Thoracic aorta (tissue), 2 donors: ENCODE data around the gene DSN1. TPM values are rescaled to one million over a fixed set of nuclear protein-coding genes. Genes with fewer than 3 reads are reported as not detected.
A peak's percentile ranks its signal among the peaks of the same experiment; 100 is the strongest.

Source experiments
- ATAC-seq: fragments of 150-250 bp; one replicate; pipeline ENCODE4 v1.8.0; 2017; ENCODE audit warnings: low read depth; ENCODE audit not compliant: insufficient number of reproducible peaks, low FRiP score
- DNase-seq: peaks from one replicate; pipeline ENCODE4 v3.0.0-alpha.2; 2020; ENCODE audit warnings: low spot score
- H3K27ac ChIP-seq, 2 donors: fragments of 200-600 bp; sonication (generic); 1 replicate in 1 of 2; 2 replicates in 1 of 2; pipeline ENCODE4 v1.5.1; 2016; ENCODE audit warnings: mild to moderate bottlenecking in 2 of 2, moderate library complexity in 2 of 2
- H3K27me3 ChIP-seq: fragments of 200-600 bp; sonication (generic); replicated peaks from 2 replicates; pipeline ENCODE4 v1.6.0; 2016; ENCODE audit warnings: mild to moderate bottlenecking; ENCODE audit not compliant: insufficient read depth
- H3K36me3 ChIP-seq: fragments of 200-600 bp; sonication (generic); one replicate; pipeline ENCODE4 v1.5.1; 2016
- H3K4me1 ChIP-seq, 2 donors: fragments of 200-600 bp; sonication (generic); 1 replicate in 1 of 2; 2 replicates in 1 of 2; pipeline versions ENCODE4 v1.5.1 to v1.6.0; 2016; ENCODE audit warnings: low read depth in 2 of 2, mild to moderate bottlenecking in 1 of 2; ENCODE audit not compliant: control insufficient read depth in 1 of 2
- H3K4me3 ChIP-seq: fragments of 200-600 bp; sonication (generic); 2 replicates; pipeline ENCODE4 v1.5.1; 2016; ENCODE audit warnings: mild to moderate bottlenecking
- H3K9me3 ChIP-seq: fragments of 200-600 bp; sonication (generic); 2 replicates; pipeline ENCODE4 v1.5.1; 2016
- CTCF ChIP-seq: fragments of 200-600 bp; sonication (generic); IDR thresholded peaks from one replicate; pipeline ENCODE4 v1.5.1; 2019; ENCODE audit warnings: antibody characterized with exemption
- total RNA-seq, 2 donors: library from RNA; depleted of rRNA; stranded (reverse); fragments of >200 nt; gene quantifications; one replicate each; pipeline versions ENCODE4 v1.1.0 to v1.2.3, GENCODE V29; 2016

DSN1 gene
- total RNA-seq, 2 donors from 2014 or later: 5.6 to 6.1 TPM

- Histone ChIP-seq H3K4me1 (peaks cover 14 to 16% of the 10 kb centered on the region in 2 donors), H3K9me3 (no peaks in the 10 kb centered on the region), H3K36me3 (no peaks in the 10 kb centered on the region), H3K27ac (peak within 1 kb of the TSS; percentile 76 to 91), H3K4me3 (peak within 1 kb of the TSS; percentile 99), H3K27me3 (no peaks in the 10 kb centered on the region)
- peak; percentile 80 for DNase-seq
- peak; percentile 87 for ATAC-seq
- no peak for TF ChIP-seq CTCF
Observed at GRCh38 chr20:36745927-36746659, 27.5 kb downstream of the DSN1 start, which contains the start of gene NDRG3. NDRG3 (minus strand) TSS chr20:36746090; CDS start chr20:36721735, 24,355 bp downstream.

GRCh38 chr20:36745234-36745926, 28.2 kb downstream of the DSN1 start:
- no peak for DNase-seq
- H3K27ac ChIP-seq: peak overlapping the region; percentile 76 to 91

GRCh38 chr20:36744764-36745191, 28.8 kb downstream of the DSN1 start:
- Histone ChIP-seq H3K4me3 (peak overlapping the region; percentile 99), H3K4me1 (peaks cover 14 to 16% of the 10 kb centered on the region in 2 donors), H3K27ac (peak overlapping the region; percentile 76 to 91), H3K27me3 (no peaks in the 10 kb centered on the region), H3K36me3 (no peaks in the 10 kb centered on the region), H3K9me3 (no peaks in the 10 kb centered on the region)
- no peak for TF ChIP-seq CTCF
- ATAC-seq (peak; percentile 15), DNase-seq (peak; percentile 8)

More at GRCh38 chr20:36745234-36745926, 28.2 kb downstream of the DSN1 start:
- Histone ChIP-seq H3K36me3 (no peaks in the 10 kb centered on the region), H3K9me3 (no peaks in the 10 kb centered on the region), H3K4me3 (peak overlapping the region; percentile 99), H3K4me1 (peaks cover 14 to 16% of the 10 kb centered on the region in 2 donors), H3K27me3 (no peaks in the 10 kb centered on the region)
- TF ChIP-seq CTCF: no peak
- ATAC-seq: no peak

GRCh38 chr20:36744243-36744642, 29.3 kb downstream of the DSN1 start:
- H3K4me1 ChIP-seq: peaks cover 14 to 16% of the 10 kb centered on the region in 2 donors
- H3K27me3 ChIP-seq: no peaks in the 10 kb centered on the region
- peak overlapping the region; percentile 99 for H3K4me3 ChIP-seq
- no peaks in the 10 kb centered on the region for H3K9me3 ChIP-seq
- ATAC-seq (no peak), DNase-seq (no peak)
- H3K27ac ChIP-seq: peak overlapping the region; percentile 76 to 91
- H3K36me3 ChIP-seq: no peaks in the 10 kb centered on the region
- TF ChIP-seq CTCF: no peak

GRCh38 chr20:36742558-36742957, 31.0 kb downstream of the DSN1 start:
- TF ChIP-seq CTCF: no peak
- DNase-seq (no peak), ATAC-seq (no peak)
- Histone ChIP-seq H3K36me3 (no peaks in the 10 kb centered on the region), H3K4me3 (no peak overlapping the region), H3K4me1 (peaks cover 14 to 16% of the 10 kb centered on the region in 2 donors), H3K9me3 (no peaks in the 10 kb centered on the region), H3K27ac (no peak overlapping the region), H3K27me3 (no peaks in the 10 kb centered on the region)
